Measurements from ENCODE around the gene NKAIN4. TPM values are rescaled to one million over a fixed set of nuclear protein-coding genes. Genes with fewer than 3 reads are reported as not detected.

NKAIN4 gene
- total RNA-seq, 1 donor from 2014 or later: 16.1 TPM

DNA sequence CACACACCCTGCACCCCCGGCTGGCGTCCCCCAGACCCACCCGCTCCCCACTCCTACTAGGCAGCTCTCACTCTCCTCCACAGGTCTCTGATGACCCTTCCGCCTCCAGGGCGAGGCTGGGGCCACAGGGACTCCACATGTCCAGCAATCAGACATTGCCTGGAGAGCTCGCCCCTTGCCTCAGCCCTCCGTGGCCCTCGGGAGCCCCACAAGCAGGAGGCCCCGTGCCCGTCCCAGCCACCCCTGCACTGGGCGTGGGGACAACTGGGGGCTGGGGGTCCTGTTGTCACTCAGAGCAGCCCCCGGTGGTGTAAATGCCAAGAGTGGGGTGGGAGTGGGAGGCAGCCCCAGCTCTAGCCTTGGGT, 40.3 kb upstream of the NKAIN4 start:
- no peaks in the 10 kb centered on the region for H3K9me3 Mint-ChIP-seq
- no peak overlapping the region for H3K27ac Mint-ChIP-seq
- peaks cover 28% of the 10 kb centered on the region for H3K27me3 Mint-ChIP-seq (ENCODE audit: low read depth)
- no peak for DNase-seq (ENCODE audit: low spot score in 2 of 2, unreplicated experiment in 2 of 2)
- TF ChIP-seq, protein P1, sequence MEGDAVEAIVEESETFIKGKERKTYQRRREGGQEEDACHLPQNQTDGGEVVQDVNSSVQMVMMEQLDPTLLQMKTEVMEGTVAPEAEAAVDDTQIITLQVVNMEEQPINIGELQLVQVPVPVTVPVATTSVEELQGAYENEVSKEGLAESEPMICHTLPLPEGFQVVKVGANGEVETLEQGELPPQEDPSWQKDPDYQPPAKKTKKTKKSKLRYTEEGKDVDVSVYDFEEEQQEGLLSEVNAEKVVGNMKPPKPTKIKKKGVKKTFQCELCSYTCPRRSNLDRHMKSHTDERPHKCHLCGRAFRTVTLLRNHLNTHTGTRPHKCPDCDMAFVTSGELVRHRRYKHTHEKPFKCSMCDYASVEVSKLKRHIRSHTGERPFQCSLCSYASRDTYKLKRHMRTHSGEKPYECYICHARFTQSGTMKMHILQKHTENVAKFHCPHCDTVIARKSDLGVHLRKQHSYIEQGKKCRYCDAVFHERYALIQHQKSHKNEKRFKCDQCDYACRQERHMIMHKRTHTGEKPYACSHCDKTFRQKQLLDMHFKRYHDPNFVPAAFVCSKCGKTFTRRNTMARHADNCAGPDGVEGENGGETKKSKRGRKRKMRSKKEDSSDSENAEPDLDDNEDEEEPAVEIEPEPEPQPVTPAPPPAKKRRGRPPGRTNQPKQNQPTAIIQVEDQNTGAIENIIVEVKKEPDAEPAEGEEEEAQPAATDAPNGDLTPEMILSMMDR (IDR thresholded peaks at IDR 0.05; ENCODE audit: unreplicated experiment): no peak
- H3K4me1 Mint-ChIP-seq: peaks cover 1% of the 10 kb centered on the region
- no peak overlapping the region for H3K4me3 Mint-ChIP-seq
- H3K36me3 Mint-ChIP-seq: no peaks in the 10 kb centered on the region

DNA sequence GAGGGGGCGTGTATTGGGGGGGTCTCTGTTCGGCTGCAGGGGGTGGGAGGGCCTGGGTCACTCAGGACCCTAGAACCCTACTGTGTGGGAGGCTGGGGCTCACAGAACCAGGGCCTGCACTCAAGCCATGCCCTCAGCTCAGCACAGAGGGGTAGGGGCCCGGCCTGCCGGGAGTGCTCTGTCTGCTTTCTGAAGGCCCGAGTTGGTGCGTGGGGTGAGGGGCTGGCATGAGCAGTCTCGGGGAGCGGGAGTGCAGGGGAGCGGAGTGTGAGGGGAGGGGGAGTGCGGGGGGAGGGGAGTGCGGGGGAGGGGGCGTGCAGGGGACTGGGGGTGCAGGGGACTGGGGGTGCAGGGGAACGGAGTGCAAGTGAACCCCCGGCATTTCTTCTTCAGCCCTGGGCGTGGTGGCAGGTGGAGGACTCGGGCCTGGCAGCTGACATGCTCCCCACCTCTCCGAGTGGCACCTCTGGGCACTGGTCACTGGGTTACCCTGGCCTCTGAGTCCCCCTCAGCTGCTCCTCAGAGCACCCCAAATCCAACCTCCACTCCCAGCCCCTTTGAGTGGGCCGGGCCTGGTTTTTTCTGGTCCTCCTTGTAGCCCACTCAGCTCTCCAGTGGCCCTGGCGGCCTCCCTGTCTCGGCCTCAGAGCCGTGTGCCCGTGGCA, 39.7 kb upstream of the NKAIN4 start:
- TF ChIP-seq, protein P1 (IDR thresholded peaks at IDR 0.05; ENCODE audit: unreplicated experiment): no peak

GRCh38 chr20:63293456-63293855, 39.2 kb upstream of the NKAIN4 start:
- H3K4me3 Mint-ChIP-seq: no peak overlapping the region
- TF ChIP-seq, protein P1 (IDR thresholded peaks at IDR 0.05; ENCODE audit: unreplicated experiment): no peak
- H3K36me3 Mint-ChIP-seq: peaks cover 2% of the 10 kb centered on the region

More for the DNA sequence above, 39.7 kb upstream of the NKAIN4 start:
- Mint-ChIP-seq H3K36me3 (no peaks in the 10 kb centered on the region), H3K9me3 (no peaks in the 10 kb centered on the region), H3K27me3 (ENCODE audit: low read depth) (peaks cover 23% of the 10 kb centered on the region), H3K4me1 (peaks cover 1% of the 10 kb centered on the region), H3K27ac (no peak overlapping the region), H3K4me3 (no peak overlapping the region)
- no peak for DNase-seq (ENCODE audit: low spot score in 2 of 2, unreplicated experiment in 2 of 2)

DNA sequence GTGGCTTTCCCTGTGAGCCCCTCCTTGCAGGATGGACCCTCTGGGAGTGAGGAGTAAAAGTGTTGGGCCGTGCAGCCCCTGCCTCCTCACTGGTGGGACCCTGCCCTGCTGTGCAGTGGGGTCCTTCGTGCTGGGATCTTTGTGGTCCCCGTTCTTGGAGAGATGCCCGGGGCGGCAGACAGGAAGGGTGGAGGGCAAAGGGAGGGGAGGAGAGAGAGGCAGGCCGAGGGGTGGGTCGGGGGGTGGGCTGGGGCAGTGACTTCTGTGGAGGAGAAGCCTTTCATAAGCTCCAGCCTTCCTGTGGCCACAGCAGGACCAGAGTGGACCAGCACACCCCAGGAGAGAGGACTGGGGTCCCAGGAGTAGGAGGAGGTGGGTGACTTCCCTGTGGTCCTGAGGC, 38.6 kb upstream of the NKAIN4 start, which contains the start of gene COL20A1:
Gene COL20A1, plus strand, starts transcription at position 283 of the 400 bp plus-strand sequence. CDS start 1,922 bp downstream, outside the sequence.
- H3K4me3 Mint-ChIP-seq: no peak within 1 kb of the TSS

More at GRCh38 chr20:63293456-63293855, 39.2 kb upstream of the NKAIN4 start:
- peaks cover 1% of the 10 kb centered on the region for H3K4me1 Mint-ChIP-seq
- peaks cover 20% of the 10 kb centered on the region for H3K27me3 Mint-ChIP-seq (ENCODE audit: low read depth)
- no peak for DNase-seq (ENCODE audit: low spot score in 2 of 2, unreplicated experiment in 2 of 2)
- H3K9me3 Mint-ChIP-seq: no peaks in the 10 kb centered on the region
- H3K27ac Mint-ChIP-seq: no peak overlapping the region

GRCh38 chr20:63292292-63292701, 38.0 kb upstream of the NKAIN4 start:
- Mint-ChIP-seq H3K4me3 (no peak overlapping the region), H3K27me3 (ENCODE audit: low read depth) (peaks cover 20% of the 10 kb centered on the region), H3K9me3 (no peaks in the 10 kb centered on the region), H3K4me1 (peaks cover 1% of the 10 kb centered on the region), H3K36me3 (peaks cover 2% of the 10 kb centered on the region), H3K27ac (no peak overlapping the region)
- TF ChIP-seq, protein P1 (IDR thresholded peaks at IDR 0.05; ENCODE audit: unreplicated experiment): no peak
- DNase-seq (ENCODE audit: low spot score in 2 of 2, unreplicated experiment in 2 of 2): no peak

More for the DNA sequence above, 38.6 kb upstream of the NKAIN4 start, which contains the start of gene COL20A1:
- Mint-ChIP-seq H3K27ac (no peak within 1 kb of the TSS), H3K4me1 (peaks cover 1% of the 10 kb centered on the region), H3K9me3 (no peaks in the 10 kb centered on the region), H3K27me3 (ENCODE audit: low read depth) (peaks cover 20% of the 10 kb centered on the region), H3K36me3 (peaks cover 2% of the 10 kb centered on the region)
- TF ChIP-seq, protein P1 (IDR thresholded peaks at IDR 0.05; ENCODE audit: unreplicated experiment): no peak
- no peak for DNase-seq (ENCODE audit: low spot score in 2 of 2, unreplicated experiment in 2 of 2)
